KG1 (cell line): ENCODE measurements around the gene UCP2.

Experiments
- DNase-seq: peaks from one replicate; lab custom pipeline; 2025; lab: John Stamatoyannopoulos, UW

UCP2 gene

DNA sequence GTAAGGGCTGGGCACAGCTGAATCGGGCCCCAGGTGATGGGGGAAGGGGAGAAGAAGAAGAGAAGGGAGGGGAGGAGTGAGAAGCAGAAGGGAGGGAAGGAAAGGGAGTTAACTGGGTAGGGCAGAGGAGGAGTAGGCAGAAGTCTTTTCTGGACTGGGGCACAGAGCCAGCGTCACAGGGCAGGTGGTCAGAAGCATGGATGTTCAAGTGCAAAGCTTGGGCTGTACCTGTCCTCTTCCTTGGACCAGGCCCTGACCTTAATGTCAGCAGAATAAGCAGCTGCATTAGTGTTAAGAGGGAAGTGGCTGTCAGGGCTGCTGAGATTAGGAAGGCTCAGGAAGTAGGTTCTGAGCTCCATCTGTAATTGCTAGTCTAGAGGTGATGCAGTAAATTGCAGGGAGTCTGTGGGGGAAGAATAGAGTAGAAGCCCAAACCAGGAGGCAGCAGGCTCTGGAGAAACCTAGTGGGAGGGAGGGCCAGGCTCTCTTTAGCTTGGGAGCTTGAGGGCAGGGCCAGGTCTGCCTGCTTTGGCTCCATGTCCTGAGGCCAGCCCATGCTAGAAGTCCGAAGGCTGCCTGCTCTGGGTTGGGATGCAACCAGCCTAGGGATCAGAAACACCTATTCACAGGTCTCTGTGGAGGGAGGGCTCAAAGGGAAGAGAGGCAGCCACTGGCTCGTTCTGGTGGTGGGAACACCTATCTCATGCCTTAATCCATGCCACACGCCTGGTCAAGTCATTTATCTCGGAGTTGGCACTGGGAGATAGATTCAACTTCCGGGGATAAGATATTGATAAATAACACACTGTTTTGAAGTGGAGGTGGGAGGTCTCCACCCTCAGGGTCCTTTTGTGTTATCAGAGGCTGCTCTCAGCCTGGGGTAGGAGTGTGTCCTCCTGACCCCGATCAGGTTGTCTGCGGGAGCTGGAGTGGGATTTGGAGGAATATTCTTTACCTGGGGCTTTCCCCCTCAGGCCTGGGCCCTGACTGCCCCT, 28.0 kb upstream of the UCP2 start:
- DNase-seq, result no peak

DNA sequence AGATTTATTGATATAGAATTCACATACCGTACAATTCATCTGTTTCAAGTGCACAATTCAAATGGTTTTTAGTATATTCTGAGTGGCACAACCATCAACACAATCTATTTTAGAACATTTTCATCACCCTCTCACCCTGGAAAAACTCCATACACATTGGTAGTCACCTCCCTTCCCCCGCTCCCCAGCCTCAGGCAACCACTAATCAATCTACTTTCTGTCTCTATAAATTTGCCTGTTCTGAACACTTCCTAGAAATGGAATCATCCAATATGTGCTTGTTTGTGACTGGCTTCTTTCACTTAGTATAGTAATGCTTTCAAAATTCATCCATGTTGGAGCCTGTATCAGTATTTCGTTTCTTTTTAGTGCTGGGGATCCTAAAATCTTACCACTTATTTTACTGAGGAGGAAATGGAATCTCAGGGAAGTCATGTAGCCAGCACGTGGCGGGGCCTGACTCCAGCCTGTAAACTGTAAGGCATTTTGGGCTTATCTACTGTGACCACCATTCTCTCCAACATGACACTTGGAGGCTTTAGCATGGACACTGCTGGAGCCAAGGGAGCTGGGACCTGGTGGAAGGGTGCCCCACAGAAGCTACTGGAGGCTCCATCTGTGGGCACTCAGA, 27.1 kb upstream of the UCP2 start:
- no peak for DNase-seq

DNA sequence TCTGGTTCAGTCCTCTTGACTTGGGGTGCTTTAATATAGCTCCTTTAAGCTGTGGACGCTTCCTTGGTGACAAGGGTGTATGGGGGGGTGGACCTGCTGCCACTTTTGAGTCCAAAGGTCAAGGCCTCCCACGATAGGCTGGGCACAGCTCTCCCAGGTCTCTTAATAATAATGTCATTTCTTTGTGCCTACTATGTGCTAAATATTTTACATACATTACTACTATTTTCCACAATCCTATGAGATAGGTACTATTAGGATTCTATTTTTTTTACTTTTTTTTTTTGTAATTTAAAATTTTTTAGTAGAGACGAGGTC, 26.5 kb upstream of the UCP2 start:
- DNase-seq, result no peak

DNA sequence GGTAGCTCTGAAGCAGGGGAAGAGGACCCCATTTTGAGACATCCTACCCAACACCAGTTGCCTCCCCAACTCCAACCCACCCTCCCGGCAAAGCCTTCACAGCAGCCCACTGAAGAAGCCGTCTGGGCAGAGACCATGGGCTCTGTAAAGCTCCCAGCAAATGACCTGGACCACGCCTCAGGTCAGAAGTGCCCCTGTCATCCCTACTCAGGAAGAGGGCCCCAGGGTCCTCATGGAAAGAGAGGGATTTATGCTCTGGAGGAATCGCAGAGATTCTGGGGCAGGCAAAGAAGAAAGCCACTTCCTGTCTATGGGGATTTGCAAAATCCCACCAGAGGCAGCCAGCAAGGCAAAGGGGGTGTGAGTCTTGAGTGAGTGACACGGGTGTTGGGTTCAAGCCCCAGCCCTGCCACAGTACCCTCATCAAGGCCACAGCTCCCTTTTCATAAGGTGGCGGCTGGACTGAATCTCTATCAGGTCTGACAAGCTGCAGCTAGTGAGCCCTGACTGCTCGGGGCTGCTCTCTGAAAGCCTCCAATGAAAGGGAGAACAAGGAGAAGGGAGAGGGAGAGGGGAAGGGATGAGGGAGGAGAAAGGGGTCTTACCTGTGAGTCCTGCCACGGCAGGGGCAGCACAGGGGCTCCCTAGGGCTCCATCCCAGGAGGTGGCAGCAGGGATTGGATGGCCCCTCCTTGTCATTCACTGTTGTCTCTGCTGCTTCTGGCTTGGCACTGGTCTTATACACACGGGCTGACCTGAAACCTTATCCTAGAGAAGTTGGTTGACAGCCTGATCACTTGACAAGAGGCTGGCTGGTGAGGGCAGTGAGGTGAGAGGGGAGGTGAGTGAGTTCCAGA, 26.0 kb upstream of the UCP2 start, which contains the start of gene UCP3:
TSS of gene UCP3 (minus strand) at position 713 of the 857 bp plus-strand sequence. CDS start 2,043 bp downstream, outside the sequence.
- no peak for DNase-seq

DNA sequence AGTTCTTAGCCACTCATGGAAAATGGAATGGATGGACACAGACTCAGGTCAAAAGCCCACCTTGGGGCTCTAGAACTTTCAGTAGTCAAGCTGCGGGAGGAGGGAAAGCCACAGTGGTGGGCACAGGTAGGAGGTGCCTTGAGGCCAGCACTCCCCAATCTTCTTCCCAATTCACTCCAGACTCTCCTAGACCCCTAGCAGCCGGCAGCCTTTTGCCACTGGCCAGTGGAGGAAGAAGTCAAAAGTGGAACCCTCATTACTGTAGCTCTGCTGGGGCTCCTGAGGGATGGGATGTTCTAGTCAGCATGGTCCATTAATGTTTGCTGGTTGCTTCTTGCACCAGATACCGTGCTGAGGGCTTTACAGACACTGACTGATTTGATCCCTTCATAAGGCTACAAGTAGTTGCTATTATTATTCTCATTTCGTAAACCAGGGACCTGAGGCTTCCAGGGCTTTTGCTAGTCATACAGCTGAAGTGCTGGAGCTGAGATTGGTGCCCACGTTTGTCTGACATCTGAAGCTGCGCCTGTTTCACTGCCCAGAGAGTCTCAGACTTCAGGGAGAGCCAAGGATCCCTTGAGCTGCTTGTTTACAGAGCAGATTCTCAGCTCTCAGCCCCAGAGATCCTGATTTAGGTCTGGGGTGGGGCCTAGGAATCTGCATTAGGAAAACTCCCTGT, 25.2 kb upstream of the UCP2 start:
- DNase-seq, result no peak

DNA sequence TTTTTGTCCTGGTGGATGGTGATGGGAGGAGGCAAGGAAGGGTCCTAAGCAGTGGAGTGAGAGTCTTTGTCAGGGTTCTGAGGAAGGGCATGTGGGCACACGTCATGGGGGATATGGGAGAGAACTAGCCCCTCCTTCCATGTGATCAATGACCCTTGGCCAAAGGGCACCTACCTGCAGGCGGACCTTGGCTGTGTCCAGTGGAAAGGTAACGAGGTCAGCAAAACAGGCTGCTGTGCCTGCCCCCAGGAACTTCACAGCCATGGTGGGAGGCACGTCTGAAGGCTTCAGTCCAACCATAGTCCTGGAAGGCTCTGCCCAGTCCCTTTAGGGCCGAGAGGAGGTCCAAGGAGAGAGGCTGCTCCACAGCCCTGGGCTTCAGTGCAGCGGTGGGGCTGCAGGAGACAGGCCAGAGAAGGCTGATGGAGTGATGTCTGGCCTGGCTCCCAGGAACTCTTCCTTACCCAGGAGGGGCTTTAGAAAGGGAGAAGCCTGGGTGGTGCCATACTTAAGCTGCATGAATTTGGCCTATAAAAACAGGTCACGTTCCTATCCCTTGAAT, 24.2 kb upstream of the UCP2 start:
- DNase-seq, result no peak

DNA sequence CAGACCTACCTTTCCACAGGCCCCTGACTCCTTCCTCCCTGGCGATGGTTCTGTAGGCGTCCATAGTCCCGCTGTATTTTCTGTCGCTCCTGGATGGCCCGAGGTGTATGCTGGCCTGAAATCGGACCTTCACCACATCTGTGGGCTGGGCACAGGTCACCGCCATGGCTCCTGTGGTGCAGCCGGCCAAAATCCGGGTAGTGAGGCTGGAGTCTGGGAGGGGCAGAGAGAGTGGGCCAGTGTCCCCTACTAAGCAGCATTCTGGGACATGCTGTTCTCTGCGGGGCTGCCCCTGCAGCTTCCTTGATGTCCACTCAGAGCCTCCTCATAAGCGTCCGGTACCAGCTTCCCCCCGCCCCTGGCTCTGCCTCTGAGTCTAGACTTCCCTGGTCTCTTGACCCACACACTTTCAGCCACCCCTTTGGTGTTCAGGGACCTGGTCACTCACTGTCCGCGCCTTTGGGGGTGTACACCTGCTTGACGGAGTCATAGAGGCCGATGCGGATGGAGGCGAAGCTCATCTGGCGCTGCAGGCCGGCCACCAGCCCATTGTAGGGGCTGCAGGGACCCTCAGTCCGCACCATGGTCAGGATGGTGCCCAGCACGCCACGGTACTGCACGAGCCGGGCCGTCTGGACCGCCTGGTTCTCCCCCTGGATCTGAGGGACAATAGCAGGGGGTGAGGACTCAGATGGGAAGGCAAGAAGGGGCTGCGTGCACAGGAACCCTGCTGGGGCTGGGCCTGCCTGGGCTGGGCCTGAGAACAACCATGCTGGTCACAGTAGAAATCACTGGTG, 23.3 kb upstream of the UCP2 start:
- DNase-seq, result no peak

DNA sequence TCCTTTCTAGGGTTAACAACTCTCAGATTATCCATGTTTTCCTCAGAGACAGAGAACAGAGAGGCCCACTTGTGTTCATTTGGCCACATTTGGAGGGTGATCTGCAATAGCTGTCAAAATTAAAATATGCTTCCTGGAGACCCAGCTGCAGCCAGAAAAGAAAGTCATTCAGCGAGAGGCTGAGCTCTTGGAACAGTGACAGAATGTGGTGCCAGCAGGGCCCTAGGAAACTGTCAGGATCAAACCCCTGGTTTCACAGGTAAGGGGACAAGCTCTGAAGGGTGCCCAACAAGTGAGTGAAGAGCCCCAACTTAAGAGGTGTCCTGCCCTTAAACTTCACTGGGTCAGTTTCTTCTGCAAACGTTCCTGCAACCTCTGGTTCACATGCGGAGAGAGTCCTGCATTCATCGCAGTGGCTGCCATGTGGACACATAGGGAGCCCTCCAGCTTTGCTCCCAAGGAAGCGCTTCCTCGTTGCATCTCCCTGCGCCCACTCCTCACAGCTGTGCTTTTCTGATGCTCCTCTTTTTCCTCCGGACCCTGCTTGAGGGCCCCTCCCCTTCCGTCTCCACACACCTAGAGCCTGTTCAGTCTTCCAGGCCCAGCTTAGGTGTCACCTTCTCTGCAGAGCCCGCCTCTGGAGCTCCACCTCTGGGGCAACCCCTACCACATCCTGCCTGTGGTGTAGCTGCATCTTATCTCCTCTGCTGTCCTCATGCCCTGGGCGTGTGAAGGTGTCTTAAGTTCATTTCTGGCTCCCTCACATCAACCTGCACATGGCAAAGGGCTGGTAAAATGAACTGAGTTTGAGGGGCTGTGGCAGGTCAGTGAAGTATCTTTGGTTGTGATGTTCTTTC, 22.3 kb upstream of the UCP2 start:
- no peak for DNase-seq

DNA sequence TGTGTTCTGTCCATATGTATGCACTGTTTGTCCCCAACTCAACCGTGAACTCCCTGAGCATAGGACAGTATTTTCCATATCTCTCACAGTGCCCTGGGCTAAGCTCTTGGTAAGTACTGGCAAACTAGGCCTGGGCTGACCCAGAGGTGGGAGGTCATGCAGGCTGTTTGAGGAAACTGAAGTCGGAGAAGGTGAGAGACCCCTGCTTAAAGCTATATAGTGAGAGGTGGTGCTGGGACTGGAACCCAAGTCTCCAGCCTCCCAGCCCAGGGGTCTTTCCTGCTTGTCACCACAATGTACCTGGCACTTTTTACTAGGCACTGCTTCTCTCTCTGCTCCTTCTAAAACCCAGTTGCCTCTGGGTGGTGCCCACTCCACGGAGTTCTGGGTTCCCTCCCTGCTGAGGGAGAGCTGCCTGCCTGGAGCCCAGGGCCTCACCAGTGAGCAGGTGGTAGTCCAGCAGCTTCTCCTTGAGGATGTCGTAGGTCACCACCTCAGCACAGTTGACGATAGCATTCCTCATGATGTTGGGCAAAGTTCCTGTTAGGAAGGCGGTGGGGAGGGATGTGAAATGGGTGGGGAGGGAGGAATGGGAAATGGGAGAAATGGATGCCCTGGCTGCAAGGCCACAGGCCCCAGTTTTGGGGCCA, 21.5 kb upstream of the UCP2 start:
- DNase-seq, result no peak

DNA sequence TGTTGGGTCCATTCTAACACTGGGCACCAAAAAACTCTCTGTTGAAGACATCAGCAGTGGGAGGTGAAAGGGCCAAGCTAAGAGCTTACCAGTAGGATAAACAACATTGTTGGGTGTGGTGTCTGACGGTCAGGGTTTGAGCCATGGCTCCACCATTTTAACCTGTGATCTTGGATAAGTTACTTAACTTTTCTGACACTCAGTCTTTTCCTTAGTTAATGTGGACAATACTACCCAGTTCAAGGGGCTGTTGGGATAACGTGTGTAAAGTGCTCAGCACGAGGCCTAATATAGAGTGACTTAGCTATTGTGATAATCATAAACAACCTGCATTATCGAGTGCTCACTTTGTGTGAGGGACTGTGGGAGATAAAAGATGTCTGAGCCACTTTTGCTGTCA, 20.2 kb upstream of the UCP2 start:
- no peak for DNase-seq

DNA sequence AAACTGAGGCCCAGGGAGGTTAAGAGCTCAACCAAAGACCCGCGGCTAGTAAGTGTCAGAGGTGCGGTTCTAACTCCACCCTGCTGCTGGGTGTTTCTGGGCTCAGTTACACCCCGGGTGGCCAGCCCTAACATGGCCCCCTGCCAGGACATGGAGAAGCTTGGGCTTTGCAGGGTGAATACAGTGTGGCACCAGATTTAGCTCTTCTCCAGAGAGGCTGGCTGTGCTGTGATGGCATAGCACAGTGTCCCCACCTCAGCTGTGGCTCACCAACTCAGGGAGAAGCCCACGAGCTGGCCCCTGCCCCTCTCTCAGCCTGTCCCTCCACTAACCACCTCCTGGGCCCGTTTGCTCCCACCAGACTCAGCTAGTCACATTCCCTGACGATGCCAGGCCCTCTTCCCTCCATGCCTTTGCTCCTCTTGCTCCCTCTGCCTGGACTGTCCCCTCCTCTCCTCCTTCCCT, 19.2 kb upstream of the UCP2 start:
- DNase-seq, result no peak

DNA sequence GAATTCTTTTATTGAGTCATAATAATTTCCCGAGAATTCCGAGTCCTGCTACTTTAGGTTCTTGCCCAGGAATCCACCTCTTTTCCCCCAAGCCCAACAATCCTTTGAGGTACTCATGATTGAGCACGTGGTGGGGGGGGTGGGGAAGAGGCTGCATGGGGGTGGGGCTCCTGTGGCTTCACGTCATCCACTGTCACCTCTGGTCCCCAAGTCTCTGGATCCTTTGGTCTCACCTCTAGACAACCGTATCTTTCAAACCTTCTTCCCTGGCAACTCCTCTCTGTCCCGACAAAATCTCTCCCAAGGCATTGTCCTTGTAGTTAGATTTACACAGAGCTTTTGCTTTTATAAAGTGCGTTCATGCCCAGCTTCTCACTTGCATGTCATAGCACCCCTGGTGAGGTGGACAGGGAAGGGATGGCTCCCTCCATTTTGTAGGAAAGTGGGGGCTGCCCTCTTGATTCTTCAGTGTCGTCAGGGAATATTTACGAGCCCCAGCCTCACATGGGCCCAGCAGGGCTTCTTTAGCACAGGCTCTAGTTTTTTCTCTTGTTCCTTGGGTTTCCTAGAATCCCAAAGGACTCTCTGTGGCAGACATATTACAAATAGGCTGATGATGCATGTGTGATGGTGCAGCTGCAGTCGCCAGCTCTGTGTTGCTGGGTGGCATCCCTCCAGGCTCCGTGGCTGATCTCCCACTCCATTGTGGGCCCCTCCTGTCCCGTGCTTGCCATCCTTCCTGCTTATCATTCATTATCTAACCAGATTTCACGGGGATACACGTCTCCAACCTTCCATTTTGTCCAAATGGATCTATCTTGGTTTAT, 17.9 kb upstream of the UCP2 start:
- no peak for DNase-seq

DNA sequence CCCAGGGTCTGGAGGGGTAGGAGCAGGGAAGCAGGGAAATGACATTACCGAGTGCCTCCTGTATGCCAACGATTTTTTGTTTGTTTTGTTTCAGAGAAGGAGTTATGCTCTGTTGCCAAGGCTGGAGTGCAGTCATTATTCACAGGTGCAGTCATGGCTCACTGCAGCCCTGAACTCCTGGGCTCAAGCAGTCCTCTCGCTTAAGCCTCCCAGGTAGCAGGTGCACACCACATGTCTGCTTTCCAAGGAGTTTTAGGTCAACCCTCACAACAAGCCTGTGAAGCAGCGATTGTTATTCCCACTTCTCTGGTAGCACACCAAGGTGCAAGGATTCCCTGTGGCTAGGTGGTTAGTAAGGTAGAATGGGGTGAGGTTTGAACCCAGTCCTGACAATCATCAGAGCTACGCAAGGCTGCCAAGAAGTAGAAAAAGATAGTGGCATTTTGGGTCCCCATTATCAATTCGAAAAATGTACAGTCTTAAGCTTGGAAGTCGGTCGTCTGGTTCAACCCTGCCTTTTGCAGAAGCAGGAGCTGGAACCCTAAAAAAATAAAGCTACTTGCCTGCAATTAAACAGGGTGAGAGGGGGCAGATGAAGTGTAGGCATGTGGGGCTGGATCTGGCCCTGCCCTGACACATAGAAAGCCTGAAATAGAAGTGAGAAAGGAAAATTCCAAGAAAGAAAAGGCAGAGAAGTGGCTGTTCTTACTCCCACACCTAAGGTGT, 17.1 kb upstream of the UCP2 start:
- DNase-seq, result no peak

DNA sequence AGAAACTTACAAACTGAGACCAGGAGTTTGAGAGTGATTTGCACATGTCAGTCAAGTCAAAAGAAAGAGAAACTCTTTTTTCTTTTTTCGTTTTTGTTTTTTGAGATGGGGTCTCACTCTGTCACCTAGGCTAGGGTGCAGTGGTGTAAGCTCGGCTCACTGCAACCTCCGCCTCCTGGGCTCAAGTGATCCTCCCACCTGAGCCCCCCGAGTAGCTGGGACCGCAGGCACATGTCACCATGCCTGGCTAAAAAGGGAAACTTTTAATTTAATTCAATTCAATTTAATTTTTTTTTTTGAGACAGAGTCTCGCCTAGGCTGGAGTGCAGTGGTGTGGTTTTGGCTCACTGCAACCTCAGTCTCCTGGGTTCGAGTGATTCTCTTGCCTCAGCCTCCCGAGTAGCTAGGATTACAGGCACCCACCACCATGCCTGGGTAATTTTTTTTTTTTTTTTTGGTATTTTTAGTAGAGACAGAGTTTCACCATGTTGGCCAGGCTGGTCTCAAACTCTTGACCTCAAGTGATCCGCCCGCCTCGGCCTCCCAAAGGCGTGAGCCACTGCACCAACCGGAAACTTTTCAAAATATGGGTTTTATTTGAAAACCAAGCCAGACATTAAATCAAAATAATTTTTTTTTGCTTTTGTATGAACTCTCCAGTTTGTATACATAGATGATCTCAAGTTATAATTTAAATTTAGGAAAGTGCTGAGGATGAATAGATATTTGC, 16.4 kb upstream of the UCP2 start:
- no peak for DNase-seq

DNA sequence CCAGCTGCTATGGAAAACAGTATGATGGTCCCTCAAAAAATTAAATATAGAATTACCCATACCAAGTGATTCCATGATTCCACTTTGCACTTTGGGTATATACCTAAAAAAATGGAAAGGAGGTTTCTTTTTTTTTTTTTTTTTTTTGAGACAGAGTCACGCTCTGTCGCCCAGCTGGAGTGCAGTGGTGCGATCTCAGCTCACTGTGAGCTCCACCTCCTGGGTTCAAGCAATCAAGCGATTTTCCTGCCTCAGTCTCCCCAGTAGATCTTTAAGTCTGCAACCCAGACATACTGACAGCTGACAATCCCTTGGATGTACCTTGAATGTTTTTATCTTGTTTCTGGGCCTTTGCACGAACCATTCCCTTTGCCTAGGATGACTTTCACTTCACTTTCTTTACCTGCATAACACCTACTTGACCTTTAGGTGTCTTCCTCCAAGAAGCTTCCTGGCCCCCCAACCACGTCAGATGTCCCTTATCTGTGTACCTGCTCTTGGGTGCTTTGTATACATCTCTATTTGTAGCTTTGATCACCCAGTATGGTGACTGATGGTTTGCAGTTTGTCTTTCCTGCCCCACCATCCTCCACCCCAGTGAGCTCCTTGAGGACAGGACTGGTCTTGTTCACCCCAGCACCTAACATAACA, 14.6 kb upstream of the UCP2 start:
- no peak for DNase-seq

DNA sequence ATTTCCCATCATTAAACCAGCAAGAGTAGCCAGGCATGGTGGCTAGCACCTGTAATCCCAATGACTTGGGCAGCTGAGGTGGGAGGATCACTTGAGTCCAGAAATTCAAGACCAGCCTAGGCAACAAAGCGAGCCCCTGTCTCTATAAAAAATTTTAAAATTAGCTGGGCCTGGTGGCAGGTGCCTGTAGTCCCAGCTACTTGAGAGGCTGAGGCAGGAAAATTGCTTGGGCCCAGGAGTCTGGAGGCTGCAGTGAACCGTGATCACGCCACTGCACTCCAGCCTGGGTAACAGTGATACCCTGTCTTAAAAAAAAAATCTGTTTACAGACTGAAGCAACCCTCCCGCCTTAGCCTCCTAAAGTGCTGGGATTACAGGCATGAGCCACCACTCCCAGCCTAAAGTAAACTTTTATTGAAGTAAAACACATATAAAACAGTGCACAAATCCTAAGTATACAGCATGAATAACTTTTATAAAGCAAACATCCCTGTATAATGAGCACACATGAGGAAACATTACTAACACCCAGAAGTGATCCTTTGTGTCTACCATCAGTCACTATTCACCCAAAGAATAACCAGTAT, 13.6 kb upstream of the UCP2 start:
- no peak for DNase-seq
